ENCODE measurements around the gene DOCK4.

DNA sequence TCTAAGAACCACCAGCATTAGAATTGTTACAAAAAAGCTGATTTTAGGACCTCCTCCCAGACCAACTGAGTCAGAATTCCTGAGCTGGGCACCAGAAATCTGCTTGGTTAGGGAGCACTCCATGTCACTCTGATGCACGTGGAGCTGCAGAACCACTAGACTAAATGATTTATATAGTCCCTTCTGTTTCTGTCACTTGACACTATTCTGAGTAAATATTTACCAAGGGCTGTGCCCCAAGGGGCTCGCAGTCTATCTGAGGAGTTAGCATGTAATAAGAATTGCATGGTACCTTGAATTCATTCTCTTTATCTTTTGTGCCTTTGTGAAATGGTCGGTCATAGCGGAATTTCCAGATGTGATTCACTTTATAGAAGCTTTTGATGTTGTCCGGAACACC is 447.9 kb downstream of the DOCK4 start:
- TF ChIP-seq, protein P1, sequence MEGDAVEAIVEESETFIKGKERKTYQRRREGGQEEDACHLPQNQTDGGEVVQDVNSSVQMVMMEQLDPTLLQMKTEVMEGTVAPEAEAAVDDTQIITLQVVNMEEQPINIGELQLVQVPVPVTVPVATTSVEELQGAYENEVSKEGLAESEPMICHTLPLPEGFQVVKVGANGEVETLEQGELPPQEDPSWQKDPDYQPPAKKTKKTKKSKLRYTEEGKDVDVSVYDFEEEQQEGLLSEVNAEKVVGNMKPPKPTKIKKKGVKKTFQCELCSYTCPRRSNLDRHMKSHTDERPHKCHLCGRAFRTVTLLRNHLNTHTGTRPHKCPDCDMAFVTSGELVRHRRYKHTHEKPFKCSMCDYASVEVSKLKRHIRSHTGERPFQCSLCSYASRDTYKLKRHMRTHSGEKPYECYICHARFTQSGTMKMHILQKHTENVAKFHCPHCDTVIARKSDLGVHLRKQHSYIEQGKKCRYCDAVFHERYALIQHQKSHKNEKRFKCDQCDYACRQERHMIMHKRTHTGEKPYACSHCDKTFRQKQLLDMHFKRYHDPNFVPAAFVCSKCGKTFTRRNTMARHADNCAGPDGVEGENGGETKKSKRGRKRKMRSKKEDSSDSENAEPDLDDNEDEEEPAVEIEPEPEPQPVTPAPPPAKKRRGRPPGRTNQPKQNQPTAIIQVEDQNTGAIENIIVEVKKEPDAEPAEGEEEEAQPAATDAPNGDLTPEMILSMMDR (IDR thresholded peaks at IDR 0.05) = no peak
- no peak for TF ChIP-seq ZFX (IDR thresholded peaks at IDR 0.05; ENCODE audit: borderline replicate concordance)

Data from 22Rv1 (cell line).